RWPE1 (cell line): ENCODE results near the gene BRD2.
A peak's percentile ranks its signal among the peaks of the same experiment; 100 is the strongest.

Source experiments
- CTCF ChIA-PET: fragments of 350-600 bp; sonication (Branson Sonifier 250); formaldehyde crosslinking; extraction: SDS; loops from one replicate; lab custom pipeline; 2021; lab: Yijun Ruan, JAX
- POLR2A ChIA-PET: fragments of 400-600 bp; formaldehyde crosslinking; extraction: SDS; loops from one replicate; lab custom pipeline; 2020; ENCODE audit warnings: antibody characterized with exemption; ENCODE audit not compliant: low non-redundant PET; lab: Yijun Ruan, JAX
- DNase-seq: peaks from one replicate; pipeline ENCODE4 v3.0.0; 2012; ENCODE audit warnings: low spot score
- H3K27ac ChIP-seq: fragments of 450-650 bp; 2 replicates; pipeline ENCODE4 v1.5.1; 2017
- CTCF ChIP-seq: fragments of 450-650 bp; conservative IDR thresholded peaks from 2 replicates; pipeline ENCODE4 v1.5.1; 2017; ENCODE audit warnings: low read depth, mild to moderate bottlenecking

The BRD2 gene

GRCh38 chr6:32970413-32971241, 2.2 kb downstream of the BRD2 start:
- peak; percentile 69 for DNase-seq
- ChIA-PET CTCF (no interaction called here), POLR2A (interaction anchor here (1.1 to 1.4 kb wide), 3 partner anchors 37 to 279 kb away, joined by 3 to 8 read pairs (median 5); no protein-coding TSS in a partner anchor)
- peak overlapping the region; percentile 99 for H3K27ac ChIP-seq
- TF ChIP-seq CTCF: no peak

- CTCF ChIA-PET: interaction anchor here (1.0 to 1.2 kb wide), 3 partner anchors 38 to 133 kb away, joined by 3 to 4 read pairs (median 4); partner anchors contain the start of gene TAP2
- no peak for DNase-seq
- peak overlapping the region; percentile 99 for H3K27ac ChIP-seq
- POLR2A ChIA-PET: interaction anchor here (0.7 to 1.4 kb wide), 9 partner anchors 9 to 795 kb away, joined by 3 to 8 read pairs (median 3); no protein-coding TSS in a partner anchor
- TF ChIP-seq CTCF: no peak
These were observed 2.8 kb downstream of the BRD2 start for GRCh38 chr6:32971242-32971580.

- ChIA-PET CTCF (interaction anchor here (0.7 to 1.2 kb wide), 4 partner anchors 38 to 133 kb away, joined by 3 to 4 read pairs (median 4); partner anchors contain the start of gene TAP2), POLR2A (interaction anchor here (0.6 to 1.4 kb wide), 13 partner anchors 9 to 1306 kb away, joined by 3 to 8 read pairs (median 3); partner anchors contain the start of genes CSNK2B and ZBTB22)
- peak; percentile 97 for DNase-seq
- peak overlapping the region; percentile 99 for H3K27ac ChIP-seq
- TF ChIP-seq CTCF: no peak
These were observed 3.4 kb downstream of the BRD2 start for GRCh38 chr6:32971581-32972352.

- ChIA-PET POLR2A (interaction anchor here (0.6 to 1.4 kb wide), 8 partner anchors 8 to 1307 kb away, joined by 3 to 8 read pairs (median 3); partner anchors contain the start of genes CSNK2B and ZBTB22), CTCF (interaction anchor here (0.7 to 1.2 kb wide), 3 partner anchors 76 to 134 kb away, joined by 3 to 4 read pairs (median 3); partner anchors contain the start of gene TAP2)
- H3K27ac ChIP-seq: peak overlapping the region; percentile 99
- no peak for DNase-seq
- TF ChIP-seq CTCF: no peak
These were observed 4.2 kb downstream of the BRD2 start for GRCh38 chr6:32972353-32973143.

GRCh38 chr6:32973144-32974015, 5.0 kb downstream of the BRD2 start:
- no peak for DNase-seq
- peak overlapping the region; percentile 99 for H3K27ac ChIP-seq
- ChIA-PET POLR2A (interaction anchor here (0.8 kb wide), 1 partner anchor 78 kb away, joined by 5 read pairs; no protein-coding TSS in a partner anchor), CTCF (interaction anchor here (1.2 kb wide), 1 partner anchor 11 kb away, joined by 8 read pairs; no protein-coding TSS in a partner anchor)
- TF ChIP-seq CTCF: no peak
